ENCODE data around the gene ZBTB18.

Gene ZBTB18

GRCh38 chr1:244064621-244065020 is 13.5 kb downstream of the ZBTB18 start:
- no peak for DNase-seq

GRCh38 chr1:244065063-244065793 is 14.1 kb downstream of the ZBTB18 start:
- no peak for DNase-seq

- DNase-seq = no peak
Measured at GRCh38 chr1:244065960-244066388, 14.9 kb downstream of the ZBTB18 start.

GRCh38 chr1:244066954-244067716 is 16.1 kb downstream of the ZBTB18 start:
- no peak for DNase-seq

- DNase-seq = no peak
Measured at GRCh38 chr1:244067893-244068292, 16.8 kb downstream of the ZBTB18 start.

- no peak for DNase-seq
Measured at GRCh38 chr1:244068567-244068966, 17.5 kb downstream of the ZBTB18 start.

GRCh38 chr1:244069326-244069898 is 18.3 kb downstream of the ZBTB18 start:
- DNase-seq = no peak

GRCh38 chr1:244074559-244075171 is 23.6 kb downstream of the ZBTB18 start:
- peak; percentile 76 for DNase-seq

- DNase-seq = no peak
Measured at GRCh38 chr1:244075247-244075722, 24.2 kb downstream of the ZBTB18 start.

GRCh38 chr1:244076740-244077139 is 25.7 kb downstream of the ZBTB18 start:
- no peak for DNase-seq

- DNase-seq = no peak
Measured at GRCh38 chr1:244077473-244078220, 26.6 kb downstream of the ZBTB18 start.

GRCh38 chr1:244080343-244080929 is 29.4 kb downstream of the ZBTB18 start:
- no peak for DNase-seq

- DNase-seq = no peak
Measured at GRCh38 chr1:244082969-244083368, 31.9 kb downstream of the ZBTB18 start.

- DNase-seq = no peak
Measured at GRCh38 chr1:244083383-244083943, 32.4 kb downstream of the ZBTB18 start.

- DNase-seq = no peak
Measured at GRCh38 chr1:244084763-244085162, 33.7 kb downstream of the ZBTB18 start.

- no peak for DNase-seq
Measured at GRCh38 chr1:244085891-244086290, 34.8 kb downstream of the ZBTB18 start.

GRCh38 chr1:244087021-244087560 is 36.0 kb downstream of the ZBTB18 start:
- no peak for DNase-seq

GRCh38 chr1:244087611-244088010 is 36.5 kb downstream of the ZBTB18 start:
- DNase-seq = no peak

- no peak for DNase-seq
Measured at GRCh38 chr1:244088161-244088560, 37.1 kb downstream of the ZBTB18 start.

GRCh38 chr1:244089561-244089960 is 38.5 kb downstream of the ZBTB18 start:
- no peak for DNase-seq

- DNase-seq = no peak
Measured at GRCh38 chr1:244090645-244091044, 39.6 kb downstream of the ZBTB18 start.

All from CD4-positive, alpha-beta T cell treated with Interleukin-12 subunit alpha and Interleukin-12 subunit beta, for 1 hour (primary cell).